Measurements from ENCODE around the gene ENO2.

- TF ChIP-seq POLR2A (IDR thresholded peaks at IDR 0.05; ENCODE audit: low read length) (no peak), GATA1 (IDR thresholded peaks at IDR 0.05; ENCODE audit: low read depth, low read length) (no peak)
These were observed 44.9 kb downstream of the ENO2 start for GRCh38 chr12:6959058-6959804.

All from erythroblast (primary cell).